ENCODE data around the gene SNAP91.
"Not testable (repeated sequence)": the region's sequence is repeated elsewhere in the genome, so short reads cannot be mapped to it uniquely, and the experiment has no call there.

The SNAP91 gene

GRCh38 chr6:83551748-83552147 is 157.2 kb downstream of the SNAP91 start:
- not testable (repeated sequence) for DNase-seq (ENCODE audit: low read depth in 1 of 2, low spot score in 1 of 2)

- not testable (repeated sequence) for DNase-seq (ENCODE audit: low read depth in 1 of 2, low spot score in 1 of 2)
Measured at GRCh38 chr6:83550482-83550881, 158.4 kb downstream of the SNAP91 start.

DNA sequence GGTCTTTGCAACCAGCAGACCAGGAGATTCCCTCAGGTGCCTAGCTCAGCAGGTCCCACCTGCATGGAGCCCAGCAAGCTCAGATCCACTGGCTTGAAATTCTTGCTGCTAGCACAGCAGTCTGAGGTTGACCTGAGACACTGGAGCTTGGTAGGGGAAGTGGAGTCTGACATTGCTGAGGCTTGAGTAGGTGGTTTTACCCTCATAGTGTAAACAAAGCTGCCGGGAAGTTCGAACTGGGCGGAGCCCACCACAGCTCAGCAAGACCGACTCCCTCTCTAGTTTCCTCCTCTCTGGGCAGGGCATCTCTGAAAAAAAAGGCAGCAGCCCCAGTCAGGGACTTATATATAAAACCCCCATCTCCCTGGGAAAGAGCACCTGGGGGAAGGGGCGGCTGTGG is 162.3 kb downstream of the SNAP91 start:
- DNase-seq (ENCODE audit: low read depth in 1 of 2, low spot score in 1 of 2): no peak

DNA sequence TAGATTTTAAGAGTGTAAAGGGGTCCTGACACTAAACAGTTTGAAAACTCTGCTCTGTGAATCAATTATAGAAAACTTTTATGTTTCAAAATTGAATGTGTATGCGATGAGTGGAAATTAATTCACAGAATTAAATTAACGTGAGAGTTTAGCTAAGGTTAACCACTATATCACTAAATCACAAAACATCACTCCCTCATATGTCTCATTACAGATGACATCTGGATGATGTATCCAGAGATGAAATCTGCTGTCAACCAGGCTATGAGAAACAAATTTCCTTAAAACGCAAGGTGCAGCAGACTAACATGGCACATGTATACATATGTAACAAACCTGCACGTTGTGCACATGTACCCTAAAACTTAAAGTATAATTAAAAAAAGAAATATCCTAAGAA is 169.2 kb downstream of the SNAP91 start:
- DNase-seq (ENCODE audit: low read depth in 1 of 2, low spot score in 1 of 2): no peak

DNA sequence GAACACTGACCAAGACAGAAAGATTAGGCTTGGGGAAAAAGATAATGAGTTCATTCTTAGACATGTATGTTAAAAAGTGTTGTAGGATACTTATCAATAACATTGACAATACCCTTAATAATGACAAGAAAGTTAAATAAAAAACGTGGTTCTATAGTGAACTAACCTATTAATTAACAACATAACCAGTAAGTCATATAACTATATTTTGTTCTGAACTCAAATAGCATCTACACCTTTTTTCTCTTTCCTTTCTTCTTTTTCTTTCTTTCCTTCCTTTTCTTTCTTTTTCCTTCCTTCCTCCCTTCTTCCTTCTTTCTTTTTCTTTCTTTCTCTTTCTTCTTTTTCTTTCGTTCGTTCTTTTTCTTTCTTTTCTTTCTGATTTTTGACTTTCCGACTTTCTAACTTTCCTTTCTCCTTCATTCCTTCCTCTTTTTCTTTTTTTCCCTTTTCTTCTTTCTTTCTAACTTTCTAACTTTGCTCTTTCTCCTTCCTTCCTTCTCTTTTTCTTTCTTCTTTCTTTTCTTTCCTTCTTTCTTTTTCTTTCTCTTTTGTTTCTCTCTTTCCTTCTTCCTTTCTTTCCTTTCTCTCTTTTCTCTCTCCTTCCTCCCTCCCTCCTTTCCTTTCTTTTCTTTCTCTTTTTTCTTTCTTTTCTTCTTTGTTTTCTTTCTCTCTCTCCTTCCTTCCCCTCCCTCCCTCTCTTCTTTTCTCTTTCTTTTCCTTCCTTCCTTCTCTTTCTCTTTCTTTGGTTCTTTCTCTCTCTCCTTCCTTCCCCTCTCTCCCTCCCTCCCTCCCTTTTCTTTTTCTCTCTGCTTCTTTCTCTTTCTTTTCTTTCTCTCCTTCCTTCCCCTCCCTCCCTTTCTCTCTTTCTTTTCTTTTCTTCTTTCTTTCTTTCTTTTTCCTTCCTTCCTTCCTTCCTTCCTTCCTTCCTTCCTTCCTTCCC is 172.0 kb downstream of the SNAP91 start:
- DNase-seq (ENCODE audit: low read depth in 1 of 2, low spot score in 1 of 2): no peak

- peak in 1 of 2 donors; percentile 17 for DNase-seq (ENCODE audit: low read depth in 1 of 2, low spot score in 1 of 2)
Measured at GRCh38 chr6:83536034-83536646, 172.8 kb downstream of the SNAP91 start.

DNA sequence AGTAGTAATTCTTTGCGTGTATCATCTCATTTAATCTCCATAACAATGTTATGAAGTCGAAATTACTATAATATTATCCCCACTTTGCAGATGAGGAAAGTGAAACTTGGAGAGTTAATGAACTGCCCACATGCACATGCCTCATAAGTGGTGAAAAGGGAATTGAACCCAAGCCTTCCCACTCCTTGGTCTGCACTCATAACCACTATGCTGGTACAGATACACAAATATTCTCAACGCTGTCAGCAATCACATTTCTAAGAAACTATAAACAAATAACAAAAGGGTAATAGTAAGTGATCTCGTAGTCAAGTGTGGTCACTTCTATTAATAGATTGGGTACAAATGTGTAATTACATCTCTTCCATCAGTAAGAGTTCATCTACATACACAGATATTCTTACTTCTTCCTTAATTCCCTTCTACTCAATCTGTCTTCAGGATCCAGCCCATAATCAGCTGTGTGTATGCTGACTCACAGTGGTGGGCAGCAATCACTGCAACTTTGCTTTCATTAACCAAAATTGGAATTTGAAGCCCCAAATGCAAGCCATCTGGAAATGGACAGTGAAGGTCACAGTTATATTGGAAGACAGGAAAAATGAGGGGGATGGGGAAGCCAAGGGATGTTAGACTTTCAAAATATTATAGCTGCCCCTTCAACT is 190.0 kb downstream of the SNAP91 start:
- no peak for DNase-seq (ENCODE audit: low read depth in 1 of 2, low spot score in 1 of 2)

- no peak for DNase-seq (ENCODE audit: low read depth in 1 of 2, low spot score in 1 of 2)
Measured at GRCh38 chr6:83517500-83517899, 191.4 kb downstream of the SNAP91 start.

GRCh38 chr6:83514866-83515466 is 193.9 kb downstream of the SNAP91 start:
- no peak for DNase-seq (ENCODE audit: low read depth in 1 of 2, low spot score in 1 of 2)

DNA sequence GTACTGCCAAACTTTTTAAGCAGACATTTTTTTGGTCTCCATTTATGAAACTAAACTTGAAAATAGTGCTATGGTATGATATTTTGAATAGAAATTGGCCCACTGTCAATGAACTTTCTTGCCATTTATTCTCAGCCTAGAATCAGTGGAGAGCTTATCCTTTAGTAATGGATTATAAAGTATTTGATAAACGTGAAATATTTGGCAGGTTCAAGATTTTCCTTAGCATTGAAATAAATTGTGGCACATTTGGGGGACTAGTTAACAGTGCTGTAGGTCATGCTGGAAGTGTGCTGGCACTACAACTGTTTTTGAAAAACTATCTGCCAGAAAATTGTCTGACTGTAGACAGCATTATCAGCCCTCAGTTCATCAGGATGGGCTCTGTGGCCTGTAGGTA is 194.4 kb downstream of the SNAP91 start:
- no peak for DNase-seq (ENCODE audit: low read depth in 1 of 2, low spot score in 1 of 2)

DNA sequence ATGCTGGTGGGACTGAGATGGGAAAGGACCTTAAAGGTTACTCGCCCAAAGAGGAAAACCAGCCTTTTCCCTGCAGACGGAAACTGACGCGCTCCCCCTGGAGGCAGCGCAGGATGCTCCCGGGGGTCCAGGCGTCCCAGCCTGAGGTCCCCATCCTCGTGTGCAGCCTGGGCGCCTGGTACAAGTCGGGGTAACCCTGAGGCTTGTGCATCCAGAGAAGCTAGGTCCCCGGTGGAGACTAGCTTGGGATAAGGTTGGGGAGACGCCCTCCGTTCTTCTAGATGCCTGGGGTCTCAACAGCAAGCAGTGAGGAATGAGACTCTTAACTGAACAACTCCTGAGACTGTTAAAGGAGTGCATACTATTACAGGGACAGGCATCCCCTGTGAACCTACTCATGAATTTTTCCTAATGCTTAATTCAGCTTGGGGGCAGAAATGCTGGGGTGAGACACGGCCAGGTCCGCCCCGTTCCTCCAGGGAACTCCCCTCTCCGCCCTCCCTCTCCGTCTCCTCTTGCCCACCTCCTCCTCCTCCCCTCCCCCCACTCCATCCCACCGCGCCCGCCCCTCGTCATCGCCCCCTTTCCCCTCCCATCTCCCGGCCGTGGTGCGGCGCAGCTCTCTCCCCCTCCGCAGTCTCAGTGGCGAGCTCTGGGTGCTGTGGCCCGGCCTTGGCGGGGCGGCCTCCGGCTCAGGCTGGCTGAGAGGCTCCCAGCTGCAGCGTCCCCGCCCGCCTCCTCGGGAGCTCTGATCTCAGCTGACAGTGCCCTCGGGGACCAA is 196.8 kb downstream of the SNAP91 start, which contains the start of gene PRSS35:
Gene PRSS35 (plus strand): TSS at position 634 of the 781 bp plus-strand sequence. CDS start 10,908 bp downstream, outside the sequence.
- no peak for DNase-seq (ENCODE audit: low read depth in 1 of 2, low spot score in 1 of 2)

GRCh38 chr6:83511266-83511665 is 197.6 kb downstream of the SNAP91 start:
- DNase-seq (ENCODE audit: low read depth in 1 of 2, low spot score in 1 of 2): no peak

GRCh38 chr6:83510791-83511190 is 198.1 kb downstream of the SNAP91 start:
- no peak for DNase-seq (ENCODE audit: low read depth in 1 of 2, low spot score in 1 of 2)

GRCh38 chr6:83509441-83509840 is 199.5 kb downstream of the SNAP91 start:
- DNase-seq (ENCODE audit: low read depth in 1 of 2, low spot score in 1 of 2): no peak

DNA sequence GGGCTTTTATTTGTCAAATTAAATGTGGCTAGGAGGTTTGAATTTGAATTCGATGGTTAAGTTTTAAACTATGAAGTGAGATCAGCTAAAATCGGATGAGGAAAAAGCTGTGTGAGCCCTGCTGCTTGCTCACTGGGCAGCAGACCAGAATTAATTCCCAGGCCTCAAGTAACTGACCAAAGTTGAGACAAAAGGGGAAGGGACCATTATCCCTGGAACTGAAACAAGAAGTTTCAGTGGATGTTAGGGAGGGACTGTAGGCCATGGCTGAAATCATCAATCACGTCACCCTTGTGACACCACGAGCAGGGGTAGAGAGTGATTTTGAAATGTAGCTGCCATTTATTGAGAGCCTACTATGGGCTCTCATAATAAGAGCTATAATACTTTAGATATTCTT is 203.5 kb downstream of the SNAP91 start:
- no peak for DNase-seq (ENCODE audit: low read depth in 1 of 2, low spot score in 1 of 2)
